Non-pigmented ciliary epithelial cell (primary cell): ENCODE data around the gene MGME1.

Experiments
- DNase-seq: peaks from one replicate; pipeline ENCODE4 v3.0.0-alpha.2; 2010; ENCODE audit warnings: low read depth

Gene MGME1

GRCh38 chr20:17968366-17969277, at the start of gene MGME1, which contains the start of gene SNX5:
Gene MGME1 (plus strand): TSS chr20:17969018. CDS start chr20:17969860, 842 bp downstream.
Gene SNX5 (minus strand): TSS chr20:17968794. CDS start chr20:17968425, 369 bp downstream.
- DNase-seq: peak; percentile 94

GRCh38 chr20:17919149-17919548, 49.7 kb upstream of the MGME1 start:
- DNase-seq: no peak

- DNase-seq: no peak
Observed at GRCh38 chr20:17921774-17922173, 47.0 kb upstream of the MGME1 start.

GRCh38 chr20:17925141-17925939, 43.5 kb upstream of the MGME1 start:
- no peak for DNase-seq

- DNase-seq: no peak
Observed at GRCh38 chr20:17925940-17926300, 42.9 kb upstream of the MGME1 start.

GRCh38 chr20:17928211-17928611, 40.6 kb upstream of the MGME1 start:
- no peak for DNase-seq

- DNase-seq: no peak
Observed at GRCh38 chr20:17928633-17929311, 40.0 kb upstream of the MGME1 start.

- DNase-seq: no peak
Observed at GRCh38 chr20:17931513-17931912, 37.3 kb upstream of the MGME1 start.

GRCh38 chr20:17932396-17932795, 36.4 kb upstream of the MGME1 start:
- DNase-seq: no peak

GRCh38 chr20:17933121-17933520, 35.7 kb upstream of the MGME1 start:
- DNase-seq: no peak

- no peak for DNase-seq
Observed at GRCh38 chr20:17933711-17934110, 35.1 kb upstream of the MGME1 start.

GRCh38 chr20:17934141-17934862, 34.5 kb upstream of the MGME1 start:
- DNase-seq: no peak

- no peak for DNase-seq
Observed at GRCh38 chr20:17935186-17935585, 33.6 kb upstream of the MGME1 start.

- DNase-seq: no peak
Observed at GRCh38 chr20:17935761-17936160, 33.1 kb upstream of the MGME1 start.

- DNase-seq: no peak
Observed at GRCh38 chr20:17936286-17936760, 32.5 kb upstream of the MGME1 start.

GRCh38 chr20:17936761-17937732, 31.8 kb upstream of the MGME1 start:
- no peak for DNase-seq

- no peak for DNase-seq
Observed at GRCh38 chr20:17938871-17939619, 29.8 kb upstream of the MGME1 start.

GRCh38 chr20:17939622-17940223, 29.1 kb upstream of the MGME1 start:
- no peak for DNase-seq
